Gastroesophageal sphincter (tissue), 4 donors: ENCODE measurements around the gene PRKRIP1. TPM values are rescaled to one million over a fixed set of nuclear protein-coding genes. Genes with fewer than 3 reads are reported as not detected.
"Not testable (repeated sequence)": the region's sequence is repeated elsewhere in the genome, so short reads cannot be mapped to it uniquely, and the experiment has no call there.

ENCODE experiments used
- ATAC-seq: fragments of 150-250 bp; one replicate; pipeline ENCODE4 v1.9.1; 2016; ENCODE audit warnings: mild to moderate bottlenecking, moderate library complexity
- H3K27ac ChIP-seq, 4 donors: fragments of 200-600 bp; sonication (generic) in 3 of 4; 1 replicate in 3 of 4; 2 replicates in 1 of 4; pipeline ENCODE4 v1.5.1; 2016 to 2019
- H3K27me3 ChIP-seq: fragments of 200-600 bp; sonication (generic); one replicate; pipeline ENCODE4 v1.5.1; 2019
- H3K36me3 ChIP-seq, 2 donors: fragments of 200-600 bp; sonication (generic); one replicate each; pipeline ENCODE4 v1.5.1; 2019; ENCODE audit warnings: control low read depth in 1 of 2
- H3K4me1 ChIP-seq, 3 donors: fragments of 200-600 bp; sonication (generic); 1 replicate in 2 of 3; 2 replicates in 1 of 3; pipeline ENCODE4 v1.5.1; 2016 to 2019; ENCODE audit warnings: control low read depth in 2 of 3
- H3K4me3 ChIP-seq, 2 donors: fragments of 200-600 bp; sonication (generic); one replicate each; pipeline ENCODE4 v1.5.1; 2019; ENCODE audit warnings: mild to moderate bottlenecking in 1 of 2, moderate library complexity in 1 of 2
- H3K9me3 ChIP-seq, 3 donors: fragments of 200-600 bp; sonication (generic); one replicate each; pipeline ENCODE4 v1.5.1; 2017 to 2019; ENCODE audit warnings: control low read depth in 2 of 3
- EP300 ChIP-seq: sonication (generic); formaldehyde crosslinking; IDR thresholded peaks from one replicate; pipeline ENCODE4 v1.6.1; 2017; ENCODE audit warnings: antibody characterized with exemption, mild to moderate bottlenecking
- POLR2A ChIP-seq, 2 donors: fragments of 450-650 bp; IDR thresholded peaks; one replicate each; pipeline ENCODE4 v1.6.1; 2017; ENCODE audit warnings: antibody characterized with exemption in 2 of 2, mild to moderate bottlenecking in 2 of 2, moderate library complexity in 1 of 2
- POLR2AphosphoS5 ChIP-seq: sonication (generic); formaldehyde crosslinking; IDR thresholded peaks from one replicate; pipeline ENCODE4 v1.6.1; 2017; ENCODE audit warnings: antibody characterized with exemption
- WGBS, 2 donors: methylation state at CpG; one replicate each; pipeline ENCODE4 v1.1.5; 2018; ENCODE audit warnings: low coverage in 1 of 2; 5-methylcytosine and 5-hydroxymethylcytosine counted together
- total RNA-seq, 4 donors: library from RNA; depleted of rRNA; stranded (reverse); fragments of >200 nt; gene quantifications; one replicate each; pipeline ENCODE4 v1.1.0, GENCODE V29; 2016
- TF ChIP-seq, protein P1 (sequence below), 4 experiments: fragments of 200-600 bp in 2 of 4; fragments of 450-650 bp in 2 of 4; sonication (generic) in 1 of 4; IDR thresholded peaks; one replicate each; pipeline ENCODE4 v1.5.1; 2017 to 2019; ENCODE audit warnings: antibody characterized with exemption in 4 of 4, mild to moderate bottlenecking in 2 of 4, moderate library complexity in 2 of 4

Gene PRKRIP1
- total RNA-seq, 4 donors from 2014 or later = 11.7 to 48.7 (median 24.4) TPM

DNA sequence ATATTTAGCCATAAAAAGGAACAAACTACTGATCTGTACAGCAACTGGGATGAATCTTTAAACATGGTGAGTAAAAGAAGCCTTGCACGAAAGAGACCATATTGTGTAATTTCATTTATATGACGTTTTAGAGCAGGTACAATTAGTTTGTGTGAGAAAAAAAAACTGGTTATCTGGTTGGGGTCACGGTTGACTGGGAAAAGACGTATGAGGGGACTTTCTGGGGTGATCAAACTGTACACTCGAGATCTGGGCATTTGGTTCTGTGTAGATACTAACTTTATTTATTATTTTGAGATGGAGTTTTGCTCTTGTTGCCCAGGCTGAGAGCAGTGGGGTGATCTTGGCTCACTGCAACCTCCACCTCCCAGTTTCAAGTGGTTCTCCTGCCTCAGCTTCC lies 4.2 kb downstream of the PRKRIP1 start:
- H3K4me1 ChIP-seq = peaks cover 0 to 26% (median 6%) of the 10 kb centered on the region in 3 donors
- ATAC-seq = no peak
- H3K4me3 ChIP-seq = no peak overlapping the region
- no peaks in the 10 kb centered on the region for H3K9me3 ChIP-seq
- H3K27ac ChIP-seq = no peak overlapping the region
- TF ChIP-seq POLR2A (IDR thresholded peaks at IDR 0.05) = no peak
- no peak for TF ChIP-seq EP300
- no peak for TF ChIP-seq POLR2AphosphoS5
- TF ChIP-seq, protein P1, sequence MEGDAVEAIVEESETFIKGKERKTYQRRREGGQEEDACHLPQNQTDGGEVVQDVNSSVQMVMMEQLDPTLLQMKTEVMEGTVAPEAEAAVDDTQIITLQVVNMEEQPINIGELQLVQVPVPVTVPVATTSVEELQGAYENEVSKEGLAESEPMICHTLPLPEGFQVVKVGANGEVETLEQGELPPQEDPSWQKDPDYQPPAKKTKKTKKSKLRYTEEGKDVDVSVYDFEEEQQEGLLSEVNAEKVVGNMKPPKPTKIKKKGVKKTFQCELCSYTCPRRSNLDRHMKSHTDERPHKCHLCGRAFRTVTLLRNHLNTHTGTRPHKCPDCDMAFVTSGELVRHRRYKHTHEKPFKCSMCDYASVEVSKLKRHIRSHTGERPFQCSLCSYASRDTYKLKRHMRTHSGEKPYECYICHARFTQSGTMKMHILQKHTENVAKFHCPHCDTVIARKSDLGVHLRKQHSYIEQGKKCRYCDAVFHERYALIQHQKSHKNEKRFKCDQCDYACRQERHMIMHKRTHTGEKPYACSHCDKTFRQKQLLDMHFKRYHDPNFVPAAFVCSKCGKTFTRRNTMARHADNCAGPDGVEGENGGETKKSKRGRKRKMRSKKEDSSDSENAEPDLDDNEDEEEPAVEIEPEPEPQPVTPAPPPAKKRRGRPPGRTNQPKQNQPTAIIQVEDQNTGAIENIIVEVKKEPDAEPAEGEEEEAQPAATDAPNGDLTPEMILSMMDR (IDR thresholded peaks at IDR 0.05) = no peak
- WGBS, 2 donors = 73 to 88% methylated on average over 5 of the region's 5 CpGs
- H3K27me3 ChIP-seq = no peaks in the 10 kb centered on the region
- peaks cover 0 to 68% of the 10 kb centered on the region in 2 donors for H3K36me3 ChIP-seq

DNA sequence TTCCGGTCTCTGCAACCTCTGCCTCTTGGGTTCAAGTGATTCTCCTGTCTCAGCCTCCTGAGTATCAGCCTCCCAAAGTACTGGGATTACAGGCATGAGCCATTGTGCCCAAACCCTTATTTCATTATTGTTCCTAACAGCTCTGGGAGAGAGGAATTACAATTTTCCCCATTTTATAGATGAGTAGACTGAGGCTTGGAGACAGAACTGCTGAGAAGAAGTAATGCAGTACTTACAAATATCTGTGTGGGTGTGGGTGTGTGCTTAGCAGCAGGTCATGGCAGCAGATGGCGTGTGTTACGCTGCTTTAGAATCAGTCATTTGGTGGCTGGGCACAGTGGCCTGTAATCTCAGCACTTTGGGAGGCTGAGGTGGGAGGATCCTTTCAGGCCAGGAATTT lies 7.4 kb downstream of the PRKRIP1 start:
- TF ChIP-seq, protein P1 (IDR thresholded peaks at IDR 0.05) = no peak
- TF ChIP-seq POLR2AphosphoS5 (no peak), POLR2A (IDR thresholded peaks at IDR 0.05) (no peak), EP300 (no peak)
- WGBS, 2 donors = 96 to 100% methylated on average over 3 of the region's 3 CpGs
- Histone ChIP-seq H3K27me3 (no peaks in the 10 kb centered on the region), H3K36me3 (peaks cover 0 to 100% of the 10 kb centered on the region in 2 donors), H3K4me1 (no peaks in the 10 kb centered on the region), H3K27ac (no peak overlapping the region), H3K4me3 (no peak overlapping the region), H3K9me3 (no peaks in the 10 kb centered on the region)
- ATAC-seq = no peak

DNA sequence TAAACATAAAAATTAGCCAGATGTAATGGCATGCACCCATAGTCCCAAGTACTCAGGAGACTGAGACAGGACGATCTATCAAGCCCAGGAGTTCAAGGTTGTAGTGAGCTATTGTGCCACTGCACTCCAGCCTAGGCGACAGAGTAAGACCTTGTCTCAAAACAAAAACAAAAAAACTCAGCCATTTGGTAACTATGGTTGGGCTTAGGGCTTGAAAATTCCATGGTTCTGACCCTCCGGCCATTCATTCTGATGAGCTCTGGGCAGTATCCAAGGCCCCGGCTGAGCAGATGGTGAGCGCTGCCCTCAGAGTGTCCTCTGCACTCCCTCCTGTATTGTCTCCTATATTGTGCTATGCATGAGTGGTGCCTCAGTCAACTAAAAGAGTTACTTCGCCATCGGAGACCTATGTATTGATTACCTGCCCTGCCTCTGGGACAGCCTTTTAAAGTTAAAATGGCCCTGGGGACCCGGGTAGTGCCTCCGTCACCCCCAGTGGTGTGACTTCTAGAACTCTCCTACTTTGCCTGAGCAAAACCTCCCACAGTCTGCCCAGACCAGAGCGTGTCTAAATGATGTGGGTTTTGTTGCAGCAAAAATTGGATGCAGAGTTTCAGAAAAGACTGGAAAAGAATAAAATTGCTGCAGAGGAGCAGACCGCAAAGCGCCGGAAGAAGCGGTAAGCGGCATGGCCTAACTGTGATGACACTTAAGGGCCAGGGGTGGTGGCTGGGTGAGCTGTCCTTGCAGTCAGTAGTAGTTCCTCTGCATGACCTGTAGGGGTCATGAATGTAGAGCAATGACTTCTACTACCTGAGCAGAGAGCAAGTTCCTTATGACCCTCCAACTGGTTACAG lies 8.1 kb downstream of the PRKRIP1 start:
- Histone ChIP-seq H3K36me3 (peaks cover 0 to 100% of the 10 kb centered on the region in 2 donors), H3K4me3 (no peak overlapping the region), H3K4me1 (no peaks in the 10 kb centered on the region), H3K27me3 (no peaks in the 10 kb centered on the region), H3K9me3 (no peaks in the 10 kb centered on the region), H3K27ac (no peak overlapping the region)
- 64 to 68% methylated on average over 7 to 10 of the region's 15 CpGs for WGBS, 2 donors
- peak; percentile 63 for ATAC-seq
- TF ChIP-seq, protein P1 (IDR thresholded peaks at IDR 0.05) = peak; percentile 28 to 56 (median 43)
- no peak for TF ChIP-seq EP300

DNA sequence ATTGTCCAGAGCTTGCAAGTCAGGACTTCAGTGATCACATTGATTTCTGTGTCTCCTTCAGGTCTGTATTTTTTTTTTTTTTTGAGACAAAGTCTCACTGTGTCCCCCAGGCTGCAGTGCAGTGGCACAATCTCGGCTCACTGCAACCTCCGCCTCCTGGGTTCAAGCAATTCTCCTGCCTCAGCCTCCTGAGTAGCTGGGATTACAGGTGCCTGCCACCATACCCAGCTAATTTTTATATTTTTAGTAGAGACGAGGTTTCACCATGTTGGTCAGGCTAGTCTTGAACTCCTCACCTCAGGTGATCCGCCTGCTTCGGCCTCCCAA lies 8.7 kb downstream of the PRKRIP1 start:
- ATAC-seq, H3K9me3 ChIP-seq, H3K4me1 ChIP-seq, H3K27ac ChIP-seq, H3K27me3 ChIP-seq, H3K4me3 ChIP-seq: not testable (repeated sequence)
- H3K36me3 ChIP-seq = peaks cover 0 to 100% of the 10 kb centered on the region in 2 donors
- WGBS, 2 donors = 67 to 100% methylated on average over 2 of the region's 5 CpGs

DNA sequence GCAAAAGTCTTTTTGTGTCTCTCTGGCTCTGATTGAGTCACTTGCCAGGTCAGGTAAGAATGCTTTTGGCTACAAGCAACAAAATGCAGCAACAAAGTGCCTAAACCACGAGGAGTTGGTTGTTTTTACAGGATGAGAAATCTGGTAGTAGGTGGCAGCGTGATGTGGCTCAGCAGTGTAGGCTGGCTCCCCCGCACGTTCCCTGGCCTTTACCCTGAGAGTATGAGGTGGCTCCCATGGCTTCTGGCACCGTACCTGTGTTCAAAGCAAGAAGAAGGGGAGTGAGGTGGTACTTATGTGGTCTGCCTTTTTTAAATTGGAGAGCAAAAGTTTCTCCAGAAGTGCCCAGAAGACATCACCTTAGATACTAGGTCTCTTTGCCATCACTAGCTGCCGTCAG lies 11.7 kb downstream of the PRKRIP1 start:
- H3K4me3 ChIP-seq = no peak overlapping the region
- H3K27me3 ChIP-seq = no peaks in the 10 kb centered on the region
- 84 to 92% methylated on average over 4 to 5 of the region's 6 CpGs for WGBS, 2 donors
- no peak for TF ChIP-seq POLR2AphosphoS5
- TF ChIP-seq POLR2A (IDR thresholded peaks at IDR 0.05) = no peak
- TF ChIP-seq, protein P1 (IDR thresholded peaks at IDR 0.05) = no peak
- TF ChIP-seq EP300 = no peak
- H3K9me3 ChIP-seq = peaks cover 0 to 6% (median 0%) of the 10 kb centered on the region in 3 donors
- no peak overlapping the region for H3K27ac ChIP-seq
- H3K4me1 ChIP-seq = peaks cover 0 to 9% (median 0%) of the 10 kb centered on the region in 3 donors
- H3K36me3 ChIP-seq = peaks cover 0 to 100% of the 10 kb centered on the region in 2 donors
- no peak for ATAC-seq

DNA sequence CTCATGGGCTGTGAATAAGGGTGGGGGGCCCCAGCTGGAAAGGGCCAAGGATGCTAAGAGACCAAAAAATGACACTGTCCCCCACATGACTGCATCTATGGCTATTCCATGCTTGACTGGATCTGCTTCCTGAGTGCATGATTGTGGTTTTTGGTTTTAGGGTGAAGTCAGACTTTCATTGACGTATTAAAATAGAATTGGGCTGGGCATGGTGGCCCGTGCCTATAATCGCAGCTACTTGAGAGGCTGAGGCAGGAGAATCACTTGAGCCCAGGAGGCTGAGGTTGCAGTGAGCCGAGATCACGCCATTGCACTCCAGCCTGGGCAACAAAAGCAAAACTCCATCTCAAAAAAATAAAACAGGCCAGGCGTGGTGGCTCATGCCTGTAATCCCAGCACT lies 12.4 kb downstream of the PRKRIP1 start:
- not testable (repeated sequence) for ATAC-seq, H3K9me3 ChIP-seq, H3K27me3 ChIP-seq, H3K4me3 ChIP-seq, H3K27ac ChIP-seq
- Histone ChIP-seq H3K4me1 (peaks cover 0 to 15% (median 0%) of the 10 kb centered on the region in 3 donors), H3K36me3 (peaks cover 0 to 100% of the 10 kb centered on the region in 2 donors)
- WGBS, 2 donors = 80 to 100% methylated on average over 1 to 3 of the region's 6 CpGs
